Upper lobe of left lung (tissue), 6 donors: ENCODE measurements around the gene PCDHGB2. TPM values are rescaled to one million over a fixed set of nuclear protein-coding genes. Genes with fewer than 3 reads are reported as not detected.
"Not testable (repeated sequence)": the region's sequence is repeated elsewhere in the genome, so short reads cannot be mapped to it uniquely, and the experiment has no call there.

Experiments used
- ATAC-seq, 2 donors: fragments of 200-7000 bp; cut with Tn5 transposase; one replicate each; pipeline ENCODE4 v1.9.1; 2022; ENCODE audit warnings: mild to moderate bottlenecking in 2 of 2, moderate library complexity in 2 of 2; ENCODE audit not compliant: low FRiP score in 2 of 2
- DNase-seq, 2 donors: peaks; one replicate each; pipeline ENCODE4 v3.0.0-alpha.2; 2019 to 2020
- H3K27ac ChIP-seq, 4 donors: fragments of 200-600 bp; sonication (generic); one replicate each; pipeline ENCODE4 v1.5.1; 2016 to 2019
- H3K27me3 ChIP-seq, 4 donors: fragments of 200-600 bp; sonication (generic); one replicate each; pipeline ENCODE4 v1.5.1; 2017 to 2019
- H3K36me3 ChIP-seq, 4 donors: fragments of 200-600 bp; sonication (generic); one replicate each; pipeline ENCODE4 v1.5.1; 2016 to 2019
- H3K4me1 ChIP-seq, 4 donors: fragments of 200-600 bp; sonication (generic); one replicate each; pipeline ENCODE4 v1.5.1; 2018 to 2019
- H3K4me3 ChIP-seq, 4 donors: fragments of 200-600 bp; sonication (generic); one replicate each; pipeline ENCODE4 v1.5.1; 2017 to 2019; ENCODE audit warnings: mild to moderate bottlenecking in 2 of 4, moderate library complexity in 1 of 4
- H3K9me3 ChIP-seq, 4 donors: fragments of 200-600 bp; sonication (generic); one replicate each; pipeline ENCODE4 v1.5.1; 2018 to 2019
- EP300 ChIP-seq, 4 donors: sonication (generic); formaldehyde crosslinking; IDR thresholded peaks; one replicate each; pipeline ENCODE4 v1.5.1; 2017; ENCODE audit warnings: antibody characterized with exemption in 4 of 4, control low read depth in 2 of 4
- POLR2A ChIP-seq, 4 donors: fragments of 450-650 bp; IDR thresholded peaks; one replicate each; pipeline ENCODE4 v1.5.1; 2016 to 2017; ENCODE audit warnings: antibody characterized with exemption in 4 of 4, mild to moderate bottlenecking in 2 of 4
- POLR2AphosphoS5 ChIP-seq, 2 donors: sonication (generic); formaldehyde crosslinking; IDR thresholded peaks; one replicate each; pipeline ENCODE4 v1.5.1; 2017; ENCODE audit warnings: antibody characterized with exemption in 2 of 2
- WGBS, 2 donors: methylation state at CpG; one replicate each; pipeline ENCODE4 v1.1.5; 2017 to 2018; 5-methylcytosine and 5-hydroxymethylcytosine counted together
- total RNA-seq, 6 donors: library from RNA; depleted of rRNA in 4 of 6; stranded (reverse); fragments of >200 nt in 4 of 6; gene quantifications; one replicate each; pipeline versions ENCODE4 v1.1.0 to v1.2.1, GENCODE V29; 2016 to 2021
- TF ChIP-seq, protein P1 (sequence below), 6 experiments: fragments of 450-650 bp in 4 of 6; fragments of 200-600 bp in 2 of 6; sonication (generic) in 2 of 6; IDR thresholded peaks; one replicate each; pipeline ENCODE4 v1.5.1; 2016 to 2019; ENCODE audit warnings: antibody characterized with exemption in 6 of 6
- donor health status: DM: no; HTN: no; CAD: no; lungs with moderate emphysema.
- donor health status: DM: no; HTN: yes; CAD: no; lungs with severe emphysema.

The PCDHGB2 gene
- total RNA-seq, 6 donors from 2014 or later, result 1.7 to 12.6 (median 2.7) TPM

DNA sequence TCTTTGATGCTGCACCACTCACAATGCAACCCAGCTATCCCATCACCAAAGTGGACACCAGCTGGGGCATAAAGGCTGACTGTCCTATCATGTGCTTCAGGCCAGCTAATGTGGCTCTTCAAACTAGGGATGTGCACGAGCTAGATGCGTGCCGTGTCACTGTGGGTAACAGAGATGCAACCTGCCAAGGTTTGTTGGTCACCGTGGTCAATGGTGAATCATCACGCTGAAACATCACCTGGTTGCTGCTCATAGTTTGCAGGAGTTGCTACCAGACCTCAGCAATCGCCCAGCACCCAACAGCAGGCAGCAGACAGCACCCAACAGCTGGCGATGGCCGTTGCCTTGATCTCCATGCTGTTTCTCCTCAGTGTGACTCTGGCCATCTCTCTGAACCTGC is 31.6 kb upstream of the PCDHGB2 start:
- DNase-seq, result no peak
- Histone ChIP-seq H3K27ac (no peak overlapping the region), H3K4me3 (no peak overlapping the region), H3K27me3 (no peaks in the 10 kb centered on the region), H3K9me3 (peaks cover 42 to 71% (median 61%) of the 10 kb centered on the region in 4 donors), H3K4me1 (no peaks in the 10 kb centered on the region), H3K36me3 (no peaks in the 10 kb centered on the region)
- no peak for ATAC-seq
- TF ChIP-seq EP300 (IDR thresholded peaks at IDR 0.05) (no peak), POLR2AphosphoS5 (IDR thresholded peaks at IDR 0.05) (no peak), POLR2A (IDR thresholded peaks at IDR 0.05) (no peak)
- TF ChIP-seq, protein P1, sequence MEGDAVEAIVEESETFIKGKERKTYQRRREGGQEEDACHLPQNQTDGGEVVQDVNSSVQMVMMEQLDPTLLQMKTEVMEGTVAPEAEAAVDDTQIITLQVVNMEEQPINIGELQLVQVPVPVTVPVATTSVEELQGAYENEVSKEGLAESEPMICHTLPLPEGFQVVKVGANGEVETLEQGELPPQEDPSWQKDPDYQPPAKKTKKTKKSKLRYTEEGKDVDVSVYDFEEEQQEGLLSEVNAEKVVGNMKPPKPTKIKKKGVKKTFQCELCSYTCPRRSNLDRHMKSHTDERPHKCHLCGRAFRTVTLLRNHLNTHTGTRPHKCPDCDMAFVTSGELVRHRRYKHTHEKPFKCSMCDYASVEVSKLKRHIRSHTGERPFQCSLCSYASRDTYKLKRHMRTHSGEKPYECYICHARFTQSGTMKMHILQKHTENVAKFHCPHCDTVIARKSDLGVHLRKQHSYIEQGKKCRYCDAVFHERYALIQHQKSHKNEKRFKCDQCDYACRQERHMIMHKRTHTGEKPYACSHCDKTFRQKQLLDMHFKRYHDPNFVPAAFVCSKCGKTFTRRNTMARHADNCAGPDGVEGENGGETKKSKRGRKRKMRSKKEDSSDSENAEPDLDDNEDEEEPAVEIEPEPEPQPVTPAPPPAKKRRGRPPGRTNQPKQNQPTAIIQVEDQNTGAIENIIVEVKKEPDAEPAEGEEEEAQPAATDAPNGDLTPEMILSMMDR (IDR thresholded peaks at IDR 0.05), result no peak
- 73 to 81% methylated on average over 2 to 8 of the region's 8 CpGs for WGBS, 2 donors

DNA sequence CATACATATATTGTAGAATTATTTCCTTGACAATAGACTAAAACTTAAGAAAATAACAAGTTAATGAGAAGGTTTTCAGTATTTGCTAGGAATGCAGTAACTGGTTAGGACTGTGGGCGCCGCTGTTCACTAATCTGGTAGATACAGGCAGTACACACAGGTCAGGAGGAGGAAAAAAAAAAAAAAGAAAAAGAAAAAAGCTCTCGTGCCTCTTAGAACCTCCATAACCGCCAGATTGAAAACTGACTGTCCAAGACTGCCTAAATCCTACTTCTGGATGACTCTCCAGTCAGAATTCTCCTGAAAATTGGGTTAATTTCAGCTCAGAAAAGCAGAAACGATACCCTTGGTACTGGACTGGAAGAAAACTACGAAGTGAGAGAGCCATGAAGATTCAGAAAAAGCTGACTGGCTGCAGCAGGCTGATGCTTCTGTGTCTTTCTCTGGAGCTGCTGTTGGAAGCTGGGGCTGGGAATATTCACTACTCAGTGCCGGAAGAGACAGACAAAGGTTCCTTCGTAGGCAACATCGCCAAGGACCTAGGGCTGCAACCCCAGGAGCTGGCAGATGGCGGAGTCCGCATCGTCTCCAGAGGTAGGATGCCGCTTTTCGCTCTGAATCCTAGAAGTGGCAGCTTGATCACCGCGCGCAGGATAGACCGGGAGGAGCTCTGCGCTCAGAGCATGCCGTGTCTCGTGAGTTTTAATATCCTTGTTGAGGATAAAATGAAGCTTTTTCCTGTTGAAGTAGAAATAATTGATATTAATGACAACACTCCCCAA is 29.3 kb upstream of the PCDHGB2 start, which contains the start of gene PCDHGA1:
TSS of gene PCDHGA1 (plus strand) at position 216 of the 782 bp plus-strand sequence.
- no peak within 1 kb of the TSS for H3K4me3 ChIP-seq
- WGBS, 2 donors, result 25 to 29% methylated on average over 21 of the region's 21 CpGs
- H3K27ac ChIP-seq, result no peak within 1 kb of the TSS
- DNase-seq, result no peak
- H3K9me3 ChIP-seq, result peaks cover 48 to 85% (median 64%) of the 10 kb centered on the region in 4 donors
- no peaks in the 10 kb centered on the region for H3K27me3 ChIP-seq
- H3K4me1 ChIP-seq, result no peaks in the 10 kb centered on the region
- H3K36me3 ChIP-seq, result no peaks in the 10 kb centered on the region
- TF ChIP-seq POLR2A (IDR thresholded peaks at IDR 0.05) (no peak), EP300 (IDR thresholded peaks at IDR 0.05) (no peak), POLR2AphosphoS5 (IDR thresholded peaks at IDR 0.05) (no peak)
- TF ChIP-seq, protein P1 (IDR thresholded peaks at IDR 0.05), result no peak
- no peak for ATAC-seq

DNA sequence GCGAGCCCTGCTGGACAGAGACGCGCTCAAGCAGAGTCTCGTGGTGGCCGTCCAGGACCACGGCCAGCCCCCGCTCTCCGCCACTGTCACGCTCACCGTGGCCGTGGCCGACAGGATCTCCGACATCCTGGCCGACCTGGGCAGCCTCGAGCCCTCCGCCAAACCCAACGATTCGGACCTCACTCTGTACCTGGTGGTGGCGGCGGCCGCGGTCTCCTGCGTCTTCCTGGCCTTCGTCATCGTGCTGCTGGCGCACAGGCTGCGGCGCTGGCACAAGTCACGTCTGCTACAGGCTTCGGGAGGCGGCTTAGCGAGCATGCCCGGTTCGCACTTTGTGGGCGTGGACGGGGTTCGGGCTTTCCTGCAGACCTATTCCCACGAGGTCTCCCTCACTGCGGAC is 27.2 kb upstream of the PCDHGB2 start:
- not testable (repeated sequence) for H3K4me3 ChIP-seq, H3K27ac ChIP-seq, H3K4me1 ChIP-seq, H3K36me3 ChIP-seq, ATAC-seq, H3K27me3 ChIP-seq
- H3K9me3 ChIP-seq, result peaks cover 54 to 70% (median 55%) of the 10 kb centered on the region in 4 donors
- DNase-seq, result peak in 1 of 2 donors; percentile 81
- WGBS, 2 donors, result 33 to 43% methylated on average over 14 to 21 of the region's 39 CpGs

DNA sequence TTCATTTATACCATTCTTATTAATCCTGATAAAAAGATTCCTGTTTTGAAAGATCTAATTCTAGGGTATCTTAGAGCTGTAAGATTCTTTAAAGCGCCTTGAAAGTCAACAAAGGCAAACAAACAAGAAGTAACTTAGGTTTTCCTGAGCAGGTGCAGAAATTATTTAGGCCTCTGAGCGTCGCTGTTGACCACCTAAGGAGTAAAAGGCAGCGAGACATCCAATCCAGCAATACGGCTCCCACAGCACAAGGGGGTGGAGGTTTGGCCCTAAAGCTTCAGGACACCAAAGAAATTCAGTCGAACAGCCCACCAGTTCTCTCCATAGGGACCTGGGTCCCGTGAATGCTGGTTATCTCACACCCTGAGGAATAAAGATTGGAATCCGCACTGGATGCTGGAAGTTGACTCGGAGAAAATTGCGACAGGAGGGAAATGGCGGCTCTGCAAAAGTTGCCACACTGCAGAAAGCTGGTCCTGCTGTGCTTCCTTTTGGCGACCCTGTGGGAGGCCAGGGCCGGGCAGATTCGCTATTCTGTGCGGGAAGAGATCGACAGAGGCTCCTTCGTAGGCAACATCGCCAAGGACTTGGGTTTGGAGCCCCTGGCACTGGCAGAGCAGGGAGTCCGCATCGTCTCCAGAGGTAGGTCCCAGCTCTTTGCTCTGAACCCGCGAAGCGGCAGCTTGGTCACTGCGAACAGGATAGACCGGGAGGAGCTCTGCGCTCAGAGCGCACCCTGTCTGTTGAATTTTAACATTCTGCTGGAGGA is 21.1 kb upstream of the PCDHGB2 start, which contains the start of gene PCDHGA2:
TSS of gene PCDHGA2 (plus strand) at position 223 of the 769 bp plus-strand sequence.
- no peaks in the 10 kb centered on the region for H3K27me3 ChIP-seq

DNA sequence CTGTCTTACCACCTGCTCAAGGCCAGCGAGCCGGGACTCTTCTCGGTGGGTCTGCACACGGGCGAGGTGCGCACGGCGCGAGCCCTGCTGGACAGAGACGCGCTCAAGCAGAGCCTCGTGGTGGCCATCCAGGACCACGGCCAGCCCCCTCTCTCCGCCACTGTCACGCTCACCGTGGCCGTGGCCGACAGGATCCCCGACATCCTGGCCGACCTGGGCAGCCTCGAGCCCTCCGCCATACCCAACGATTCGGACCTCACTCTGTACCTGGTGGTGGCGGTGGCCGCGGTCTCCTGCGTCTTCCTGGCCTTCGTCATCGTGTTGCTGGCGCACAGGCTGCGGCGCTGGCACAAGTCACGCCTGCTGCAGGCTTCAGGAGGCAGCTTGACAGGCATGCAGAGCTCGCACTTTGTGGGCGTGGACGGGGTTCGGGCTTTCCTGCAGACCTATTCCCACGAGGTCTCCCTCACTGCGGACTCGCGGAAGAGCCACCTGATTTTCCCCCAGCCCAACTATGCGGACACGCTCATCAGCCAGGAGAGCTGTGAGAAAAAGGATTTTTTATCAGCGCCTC is 18.9 kb upstream of the PCDHGB2 start:
- H3K27me3 ChIP-seq, H3K4me1 ChIP-seq, H3K4me3 ChIP-seq, H3K36me3 ChIP-seq, ATAC-seq, H3K27ac ChIP-seq: not testable (repeated sequence)
- peaks cover 34 to 78% (median 60%) of the 10 kb centered on the region in 4 donors for H3K9me3 ChIP-seq
- DNase-seq, result peak in 1 of 2 donors; percentile 72
- 39 to 80% methylated on average over 7 to 22 of the region's 45 CpGs for WGBS, 2 donors

More for the DNA sequence above, 21.1 kb upstream of the PCDHGB2 start, which contains the start of gene PCDHGA2:
- Histone ChIP-seq H3K4me1 (no peaks in the 10 kb centered on the region), H3K9me3 (peaks cover 42 to 68% (median 52%) of the 10 kb centered on the region in 4 donors), H3K36me3 (no peaks in the 10 kb centered on the region), H3K4me3 (peak within 1 kb of the TSS in 2 of 4 donors; percentile 5 to 26), H3K27ac (no peak within 1 kb of the TSS)
- TF ChIP-seq POLR2AphosphoS5 (IDR thresholded peaks at IDR 0.05) (no peak), POLR2A (IDR thresholded peaks at IDR 0.05) (no peak), EP300 (IDR thresholded peaks at IDR 0.05) (no peak)
- TF ChIP-seq, protein P1 (IDR thresholded peaks at IDR 0.05), result peak in 2 of 6 experiments; percentile 13 to 18
- ATAC-seq, result peak in 1 of 2 donors; percentile 16
- peak in 1 of 2 donors; percentile 19 for DNase-seq
- WGBS, 2 donors, result 8 to 20% methylated on average over 14 to 23 of the region's 27 CpGs
